CD4-positive, alpha-beta T cell (primary cell): ENCODE measurements around the gene SUB1. TPM values are rescaled to one million over a fixed set of nuclear protein-coding genes. Genes with fewer than 3 reads are reported as not detected.

Experiments
- ATAC-seq: fragments of 200-7000 bp; cut with Tn5 transposase; one replicate; pipeline ENCODE4 v1.10.0; 2022; ENCODE audit warnings: mild to moderate bottlenecking; ENCODE audit not compliant: poor library complexity
- CTCF ChIA-PET: fragments of 350-600 bp; sonication (Branson Sonifier 250); formaldehyde crosslinking; loops from one replicate; lab custom pipeline; 2021; ENCODE audit warnings: antibody characterized with exemption, inconsistent platforms; lab: Charles Lee
- POLR2A ChIA-PET: fragments of 350-600 bp; sonication (Branson Sonifier 250); formaldehyde crosslinking; loops from one replicate; lab custom pipeline; 2021; ENCODE audit warnings: antibody characterized with exemption, inconsistent platforms; lab: Charles Lee
- DNase-seq, 14 experiments: peaks; one replicate each; pipeline ENCODE4 v3.0.0-alpha.2; 2013 to 2020; ENCODE audit warnings: mixed read lengths in 2 of 14
- H3K27ac ChIP-seq, 2 donors: one replicate each; pipeline versions ENCODE4 v1.5.1 to v1.7.0; 2013; ENCODE audit warnings: low read length in 2 of 2, low read depth in 1 of 2, mild to moderate bottlenecking in 1 of 2
- H3K27me3 ChIP-seq, 2 experiments: 1 replicate in 1 of 2; 2 replicates in 1 of 2; pipeline versions ENCODE4 v1.6.1 to v1.7.0; 2013; ENCODE audit warnings: low read length in 2 of 2, control low read depth in 1 of 2, mild to moderate bottlenecking in 1 of 2, moderate library complexity in 1 of 2; ENCODE audit not compliant: insufficient read depth in 2 of 2, control insufficient read depth in 1 of 2
- H3K36me3 ChIP-seq: one replicate; pipeline ENCODE4 v1.6.1; 2013; ENCODE audit warnings: low read length, control low read depth; ENCODE audit not compliant: insufficient read depth
- H3K4me1 ChIP-seq: one replicate; pipeline ENCODE4 v1.6.1; 2013; ENCODE audit warnings: low read length, control low read depth; ENCODE audit not compliant: insufficient read depth
- H3K4me3 ChIP-seq: one replicate; pipeline ENCODE4 v1.5.1; 2013; ENCODE audit warnings: mild to moderate bottlenecking, low read length, moderate library complexity
- H3K9me3 ChIP-seq, 2 experiments: 1 replicate in 1 of 2; 2 replicates in 1 of 2; pipeline versions ENCODE4 v1.6.1 to v1.7.0; 2013; ENCODE audit warnings: low read length in 2 of 2, mild to moderate bottlenecking in 2 of 2, control low read depth in 1 of 2, moderate library complexity in 1 of 2; ENCODE audit not compliant: control insufficient read depth in 1 of 2, insufficient read depth in 1 of 2
- H3K27ac Mint-ChIP-seq: one replicate; pipeline ENCODE4 v1.8.0; 2020; ENCODE audit warnings: mixed read lengths
- H3K27me3 Mint-ChIP-seq: one replicate; pipeline ENCODE4 v1.8.0; 2021; ENCODE audit warnings: mixed read lengths
- H3K36me3 Mint-ChIP-seq: one replicate; pipeline ENCODE4 v1.8.0; 2021; ENCODE audit warnings: low read depth, mixed read lengths
- H3K4me1 Mint-ChIP-seq: one replicate; pipeline ENCODE4 v1.8.0; 2021; ENCODE audit warnings: low read depth, mixed read lengths
- H3K4me3 Mint-ChIP-seq: one replicate; pipeline ENCODE4 v1.8.0; 2020; ENCODE audit warnings: mild to moderate bottlenecking, mixed read lengths
- H3K9me3 Mint-ChIP-seq: one replicate; pipeline ENCODE4 v1.8.0; 2020; ENCODE audit warnings: mixed read lengths
- CTCF ChIP-seq: fragments of 200-600 bp; IDR thresholded peaks from one replicate; pipeline ENCODE4 v1.8.0; 2022; ENCODE audit warnings: antibody characterized with exemption, mild to moderate bottlenecking
- intact Hi-C, 2 experiments: fragments of 100-400 bp; cut with DNase I in 1 of 2; cut with micrococcal nuclease in 1 of 2; formaldehyde crosslinking; loops; one replicate each; pipeline versions ENCODE4 v1.15.1 to v1.9.0; 2023 to 2025; cut with DNase I, micrococcal nuclease
- total RNA-seq, 174 experiments: library from RNA in 2 of 174; stranded (reverse) in 2 of 174; gene quantifications; one replicate each; pipeline ENCODE4 v1.2.3 and lab custom pipeline; 2021 to 2026

Gene SUB1
- total RNA-seq, 2 experiments from 2014 or later: 327 to 344 TPM

DNA sequence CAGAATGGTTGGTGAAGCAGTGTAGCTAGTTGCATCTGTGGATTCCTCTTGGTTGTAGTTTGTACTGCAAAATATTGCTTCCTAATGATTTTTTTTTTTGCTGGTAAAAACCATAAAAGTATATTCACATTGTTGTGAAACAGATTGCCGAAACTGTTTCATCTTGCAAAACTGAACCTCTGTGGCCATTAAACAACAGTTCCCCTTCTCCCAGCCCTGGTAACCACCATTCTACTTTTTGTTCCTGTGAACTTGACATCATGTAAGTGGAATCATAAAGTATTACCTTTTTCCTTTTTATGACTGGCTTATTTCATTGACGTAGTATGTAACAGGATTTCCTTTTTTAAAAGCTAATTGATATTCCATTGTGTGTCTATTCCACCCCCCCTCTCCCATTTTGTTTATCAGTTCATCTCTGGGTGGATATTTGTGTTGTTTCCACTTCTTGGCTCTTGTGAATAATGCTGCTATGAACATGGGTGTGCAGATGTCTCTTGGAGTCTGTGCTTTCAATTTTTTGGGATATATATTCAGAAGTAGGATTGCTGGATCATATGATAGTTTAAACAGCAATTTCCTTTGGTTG lies 11.8 kb downstream of the SUB1 start:
- no peak for TF ChIP-seq CTCF
- no peaks in the 10 kb centered on the region for H3K9me3 Mint-ChIP-seq
- intact Hi-C loops: loop anchor here in 1 of 2 experiments (5.0 to 10.0 kb wide), 2 partner anchors 212 to 365 kb away; no protein-coding TSS in a partner anchor
- ATAC-seq (no peak), DNase-seq (no peak)
- ChIA-PET POLR2A (interaction anchor here (0.6 to 0.7 kb wide), 2 partner anchors 11 to 12 kb away, joined by 3 read pairs; partner anchors contain the start of gene SUB1), CTCF (no interaction called here)
- no peaks in the 10 kb centered on the region for H3K27me3 ChIP-seq
- H3K27ac ChIP-seq: peak overlapping the region in 1 of 2 donors; percentile 13
- peaks cover 89% of the 10 kb centered on the region for H3K36me3 ChIP-seq
- H3K36me3 Mint-ChIP-seq: peaks cover 98% of the 10 kb centered on the region
- H3K27me3 Mint-ChIP-seq: no peaks in the 10 kb centered on the region
- peak overlapping the region; percentile 78 for H3K27ac Mint-ChIP-seq
- H3K4me1 Mint-ChIP-seq: peaks cover 89% of the 10 kb centered on the region
- peaks cover 11% of the 10 kb centered on the region for H3K4me1 ChIP-seq
- no peaks in the 10 kb centered on the region for H3K9me3 ChIP-seq
- peak overlapping the region; percentile 7 for H3K4me3 Mint-ChIP-seq
- no peak overlapping the region for H3K4me3 ChIP-seq

DNA sequence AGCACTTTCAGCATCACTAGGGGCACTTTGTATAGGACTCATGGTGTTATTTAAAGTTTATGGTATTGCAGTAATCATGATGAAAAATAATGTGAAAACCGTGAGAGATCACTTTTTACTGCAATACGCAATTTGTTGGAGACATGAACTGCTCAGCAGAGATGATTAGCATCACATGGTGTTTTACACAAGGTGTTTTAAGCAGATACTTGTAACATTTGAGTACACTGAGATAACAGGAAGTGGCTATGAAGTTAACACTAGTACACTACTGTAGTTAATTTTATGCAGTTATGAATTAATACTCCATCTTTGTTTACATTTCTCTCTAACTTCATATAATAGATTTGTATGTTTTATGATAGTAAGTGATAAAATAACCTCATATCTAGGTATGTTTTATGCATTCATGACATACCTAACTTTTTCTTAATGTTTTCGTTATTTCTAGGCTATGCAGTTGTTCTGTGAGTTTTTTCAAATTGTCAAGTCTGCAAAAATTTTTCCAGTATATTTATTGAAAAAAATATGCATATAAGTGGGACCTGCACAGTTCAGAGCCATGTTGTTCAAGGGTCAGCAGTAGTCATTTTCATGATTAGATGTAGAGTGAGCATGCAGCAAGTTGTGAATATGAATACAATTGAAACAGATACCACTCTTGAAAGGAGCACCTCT lies 13.0 kb downstream of the SUB1 start:
- peak in 1 of 14 experiments; percentile 46 for DNase-seq
- POLR2A ChIA-PET: no interaction called here

DNA sequence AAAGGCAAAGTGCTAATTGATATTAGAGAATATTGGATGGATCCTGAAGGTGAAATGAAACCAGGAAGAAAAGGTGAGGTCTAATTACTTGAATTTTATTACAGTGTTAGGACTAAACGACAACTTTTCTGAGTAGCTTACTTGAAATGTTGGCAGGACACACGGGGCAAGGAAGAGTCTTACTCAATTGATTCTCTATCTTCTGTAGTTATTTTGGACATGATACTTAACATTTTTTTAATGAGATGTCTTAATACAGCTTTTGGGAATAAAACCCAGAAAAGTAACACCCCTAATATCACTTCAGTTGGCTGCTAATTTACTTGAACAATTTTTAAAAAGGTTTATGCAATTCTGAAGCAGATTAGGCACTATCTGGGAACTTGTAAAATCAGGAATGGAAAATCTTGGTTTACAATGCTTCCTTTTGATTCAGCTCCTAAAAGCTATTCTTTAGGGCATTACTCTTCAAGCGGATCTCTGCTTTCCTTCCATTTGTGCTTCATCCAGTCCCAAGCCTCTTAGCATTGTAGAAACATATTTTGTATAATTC lies 13.7 kb downstream of the SUB1 start:
- intact Hi-C loops: loop anchor here in 1 of 2 experiments (5.0 to 10.0 kb wide), 2 partner anchors 214 to 367 kb away; no protein-coding TSS in a partner anchor
- H3K27ac Mint-ChIP-seq: peak overlapping the region; percentile 60
- Histone ChIP-seq H3K9me3 (no peaks in the 10 kb centered on the region), H3K36me3 (peaks cover 84% of the 10 kb centered on the region), H3K27ac (no peak overlapping the region), H3K27me3 (no peaks in the 10 kb centered on the region), H3K4me1 (peaks cover 9% of the 10 kb centered on the region), H3K4me3 (no peak overlapping the region)
- no peaks in the 10 kb centered on the region for H3K9me3 Mint-ChIP-seq
- CTCF ChIA-PET: no interaction called here
- H3K27me3 Mint-ChIP-seq: no peaks in the 10 kb centered on the region
- H3K4me3 Mint-ChIP-seq: peak overlapping the region; percentile 6
- no peak for TF ChIP-seq CTCF
- ATAC-seq: no peak
- H3K4me1 Mint-ChIP-seq: peaks cover 78% of the 10 kb centered on the region
- DNase-seq: no peak
- POLR2A ChIA-PET: no interaction called here
- H3K36me3 Mint-ChIP-seq: peaks cover 98% of the 10 kb centered on the region

More for the DNA sequence above, 13.0 kb downstream of the SUB1 start:
- Mint-ChIP-seq H3K9me3 (no peaks in the 10 kb centered on the region), H3K27me3 (no peaks in the 10 kb centered on the region), H3K4me3 (peak overlapping the region; percentile 67), H3K27ac (peak overlapping the region; percentile 60), H3K36me3 (peaks cover 98% of the 10 kb centered on the region), H3K4me1 (peaks cover 82% of the 10 kb centered on the region)
- Histone ChIP-seq H3K4me3 (no peak overlapping the region), H3K9me3 (no peaks in the 10 kb centered on the region), H3K36me3 (peaks cover 84% of the 10 kb centered on the region), H3K27me3 (no peaks in the 10 kb centered on the region), H3K4me1 (peaks cover 9% of the 10 kb centered on the region), H3K27ac (no peak overlapping the region)
- intact Hi-C loops: loop anchor here in 1 of 2 experiments (5.0 to 10.0 kb wide), 2 partner anchors 214 to 366 kb away; no protein-coding TSS in a partner anchor
- TF ChIP-seq CTCF: no peak
- CTCF ChIA-PET: no interaction called here
- ATAC-seq: peak; percentile 75
